Natural killer cell (primary cell): ENCODE measurements around the gene AUTS2. TPM values are rescaled to one million over a fixed set of nuclear protein-coding genes. Genes with fewer than 3 reads are reported as not detected.

Source experiments
- ATAC-seq, 3 donors: fragments of 150-1000 bp in 2 of 3; fragments of 200-7000 bp in 1 of 3; cut with Tn5 transposase; 1 replicate in 1 of 3; 2 replicates in 2 of 3; pipeline ENCODE4 v1.10.0; 2021; ENCODE audit warnings: mild to moderate bottlenecking in 2 of 3, moderate library complexity in 2 of 3
- DNase-seq, 2 donors: peaks; one replicate each; pipeline versions ENCODE4 v3.0.0 to v3.0.0-alpha.2; 2013 to 2021; ENCODE audit warnings: mixed read lengths in 1 of 2
- H3K27ac ChIP-seq: one replicate; pipeline ENCODE4 v1.5.1; 2013; ENCODE audit warnings: mild to moderate bottlenecking, low read length
- H3K27me3 ChIP-seq: one replicate; pipeline ENCODE4 v1.6.1; 2013; ENCODE audit warnings: low read length; ENCODE audit not compliant: control insufficient read depth, insufficient read depth
- H3K36me3 ChIP-seq: one replicate; pipeline ENCODE4 v1.6.1; 2013; ENCODE audit warnings: low read length; ENCODE audit not compliant: control insufficient read depth, insufficient read depth
- H3K4me1 ChIP-seq: one replicate; pipeline ENCODE4 v1.6.1; 2013; ENCODE audit warnings: low read length; ENCODE audit not compliant: control insufficient read depth, insufficient read depth
- H3K4me3 ChIP-seq: one replicate; pipeline ENCODE4 v1.5.1; 2013; ENCODE audit warnings: low read length
- H3K9me3 ChIP-seq: one replicate; pipeline ENCODE4 v1.6.1; 2013; ENCODE audit warnings: low read length; ENCODE audit not compliant: control insufficient read depth, insufficient read depth
- H3K27ac Mint-ChIP-seq, 2 donors: one replicate each; pipeline ENCODE4 v1.8.0; 2022; ENCODE audit warnings: mild to moderate bottlenecking in 2 of 2, mixed read lengths in 2 of 2, moderate library complexity in 1 of 2
- H3K27me3 Mint-ChIP-seq, 2 donors: one replicate each; pipeline ENCODE4 v1.8.0; 2022; ENCODE audit warnings: low read depth in 2 of 2, mixed read lengths in 2 of 2
- H3K36me3 Mint-ChIP-seq: one replicate; pipeline ENCODE4 v1.8.0; 2022; ENCODE audit warnings: mixed read lengths
- H3K4me1 Mint-ChIP-seq, 2 donors: one replicate each; pipeline ENCODE4 v1.8.0; 2022; ENCODE audit warnings: mixed read lengths in 2 of 2
- H3K4me3 Mint-ChIP-seq: one replicate; pipeline ENCODE4 v1.8.0; 2022; ENCODE audit warnings: mild to moderate bottlenecking, moderate library complexity, mixed read lengths
- H3K9me3 Mint-ChIP-seq, 2 donors: one replicate each; pipeline ENCODE4 v1.8.0; 2022; ENCODE audit warnings: mixed read lengths in 2 of 2
- CTCF ChIP-seq: fragments of 200-600 bp; IDR thresholded peaks from one replicate; pipeline ENCODE4 v1.8.0; 2022; ENCODE audit warnings: antibody characterized with exemption
- WGBS: methylation state at CpG from one replicate; pipeline ENCODE4 v1.1.7; 2013; ENCODE audit warnings: missing lambda C conversion rate; ENCODE audit not compliant: insufficient coverage; 5-methylcytosine and 5-hydroxymethylcytosine counted together
- intact Hi-C: fragments of 100-400 bp; cut with micrococcal nuclease; formaldehyde crosslinking; loops from one replicate; pipeline ENCODE4 v1.14.2; 2022
- total RNA-seq, 4 donors: library from RNA; stranded (reverse); fragments of 120-200 nt in 1 of 4; gene quantifications; one replicate each; pipeline versions ENCODE4 v1.2.3 to v1.2.4, GENCODE V29; 2013 to 2022

Gene AUTS2
- total RNA-seq, 3 donors from 2014 or later (not counting 1 experiment from before 2014, with no cell fraction given): 147 to 197 (median 155) TPM

- Histone ChIP-seq H3K36me3 (no peaks in the 10 kb centered on the region), H3K4me3 (no peak overlapping the region), H3K27me3 (no peaks in the 10 kb centered on the region), H3K9me3 (no peaks in the 10 kb centered on the region), H3K27ac (no peak overlapping the region), H3K4me1 (peaks cover 8% of the 10 kb centered on the region)
- Mint-ChIP-seq H3K9me3 (no peaks in the 10 kb centered on the region), H3K36me3 (no peaks in the 10 kb centered on the region), H3K4me1 (peaks cover 5 to 11% of the 10 kb centered on the region in 2 donors), H3K27me3 (no peaks in the 10 kb centered on the region), H3K27ac (no peak overlapping the region), H3K4me3 (no peak overlapping the region)
- TF ChIP-seq CTCF: no peak
- WGBS: 83% methylated on average over 3 of the region's 3 CpGs
- ATAC-seq (no peak), DNase-seq (no peak)
- intact Hi-C loops: no loop called here
Observed at GRCh38 chr7:70457482-70457881, 859.2 kb downstream of the AUTS2 start.

GRCh38 chr7:70457883-70458680 lies 859.8 kb downstream of the AUTS2 start:
- Histone ChIP-seq H3K27me3 (no peaks in the 10 kb centered on the region), H3K4me1 (peaks cover 8% of the 10 kb centered on the region), H3K4me3 (no peak overlapping the region), H3K27ac (no peak overlapping the region), H3K36me3 (no peaks in the 10 kb centered on the region), H3K9me3 (no peaks in the 10 kb centered on the region)
- peaks cover 5 to 11% of the 10 kb centered on the region in 2 donors for H3K4me1 Mint-ChIP-seq
- no peak for TF ChIP-seq CTCF
- no peak overlapping the region for H3K4me3 Mint-ChIP-seq
- 71% methylated on average over 7 of the region's 8 CpGs for WGBS
- no peaks in the 10 kb centered on the region for H3K36me3 Mint-ChIP-seq
- no peaks in the 10 kb centered on the region for H3K9me3 Mint-ChIP-seq
- intact Hi-C loops: no loop called here
- ATAC-seq (no peak), DNase-seq (no peak)
- no peaks in the 10 kb centered on the region for H3K27me3 Mint-ChIP-seq
- no peak overlapping the region for H3K27ac Mint-ChIP-seq

- peaks cover 5 to 11% of the 10 kb centered on the region in 2 donors for H3K4me1 Mint-ChIP-seq
- no peaks in the 10 kb centered on the region for H3K27me3 ChIP-seq
- 97% methylated on average over 7 of the region's 8 CpGs for WGBS
- no peaks in the 10 kb centered on the region for H3K27me3 Mint-ChIP-seq
- no peak overlapping the region for H3K27ac ChIP-seq
- no peaks in the 10 kb centered on the region for H3K36me3 Mint-ChIP-seq
- no peaks in the 10 kb centered on the region for H3K36me3 ChIP-seq
- no peak for DNase-seq
- no peak overlapping the region for H3K4me3 Mint-ChIP-seq
- no peak for ATAC-seq
- H3K9me3 Mint-ChIP-seq: no peaks in the 10 kb centered on the region
- TF ChIP-seq CTCF: no peak
- H3K9me3 ChIP-seq: no peaks in the 10 kb centered on the region
- no peak overlapping the region for H3K27ac Mint-ChIP-seq
- H3K4me1 ChIP-seq: peaks cover 8% of the 10 kb centered on the region
- intact Hi-C loops: no loop called here
- no peak overlapping the region for H3K4me3 ChIP-seq
Observed at GRCh38 chr7:70458745-70459144, 860.5 kb downstream of the AUTS2 start.

GRCh38 chr7:70459546-70459945 lies 861.3 kb downstream of the AUTS2 start:
- Mint-ChIP-seq H3K27ac (no peak overlapping the region), H3K36me3 (no peaks in the 10 kb centered on the region), H3K27me3 (no peaks in the 10 kb centered on the region), H3K4me3 (no peak overlapping the region), H3K4me1 (peaks cover 5 to 11% of the 10 kb centered on the region in 2 donors), H3K9me3 (no peaks in the 10 kb centered on the region)
- WGBS: 94% methylated on average over 1 of the region's 1 CpG
- Histone ChIP-seq H3K27me3 (no peaks in the 10 kb centered on the region), H3K4me3 (no peak overlapping the region), H3K9me3 (no peaks in the 10 kb centered on the region), H3K4me1 (peaks cover 8% of the 10 kb centered on the region), H3K27ac (no peak overlapping the region), H3K36me3 (no peaks in the 10 kb centered on the region)
- DNase-seq: no peak
- intact Hi-C loops: no loop called here
- TF ChIP-seq CTCF: no peak
- no peak for ATAC-seq
